Measurements from ENCODE around the gene IFNLR1.

IFNLR1 gene

DNA sequence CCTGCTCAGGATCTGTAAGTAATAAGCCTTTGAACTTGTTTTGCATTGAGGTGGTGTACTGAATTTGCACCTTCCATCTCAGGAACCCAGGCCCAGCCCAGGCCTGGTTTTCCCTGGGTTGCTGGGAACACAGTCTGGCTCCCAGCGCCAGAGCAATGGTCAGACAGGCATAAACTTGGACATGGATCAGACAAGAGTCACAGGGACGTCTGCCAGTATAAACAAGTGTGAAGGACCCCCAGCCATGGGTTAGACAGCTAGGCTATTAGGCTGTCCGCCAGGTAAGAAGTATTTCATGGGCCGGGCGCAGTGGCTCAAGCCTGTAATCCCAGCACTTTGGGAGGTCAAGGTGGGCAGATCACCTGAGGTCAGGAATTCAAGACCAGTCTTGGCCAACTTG, 5.5 kb downstream of the IFNLR1 start:
- no peak for DNase-seq (ENCODE audit: low read depth in 2 of 2)
- no peak overlapping the region for H3K4me3 ChIP-seq (replicated peaks in 1 of 2; ENCODE audit: low read depth in 2 of 2, low read length in 2 of 2)
- TF ChIP-seq, protein P1, sequence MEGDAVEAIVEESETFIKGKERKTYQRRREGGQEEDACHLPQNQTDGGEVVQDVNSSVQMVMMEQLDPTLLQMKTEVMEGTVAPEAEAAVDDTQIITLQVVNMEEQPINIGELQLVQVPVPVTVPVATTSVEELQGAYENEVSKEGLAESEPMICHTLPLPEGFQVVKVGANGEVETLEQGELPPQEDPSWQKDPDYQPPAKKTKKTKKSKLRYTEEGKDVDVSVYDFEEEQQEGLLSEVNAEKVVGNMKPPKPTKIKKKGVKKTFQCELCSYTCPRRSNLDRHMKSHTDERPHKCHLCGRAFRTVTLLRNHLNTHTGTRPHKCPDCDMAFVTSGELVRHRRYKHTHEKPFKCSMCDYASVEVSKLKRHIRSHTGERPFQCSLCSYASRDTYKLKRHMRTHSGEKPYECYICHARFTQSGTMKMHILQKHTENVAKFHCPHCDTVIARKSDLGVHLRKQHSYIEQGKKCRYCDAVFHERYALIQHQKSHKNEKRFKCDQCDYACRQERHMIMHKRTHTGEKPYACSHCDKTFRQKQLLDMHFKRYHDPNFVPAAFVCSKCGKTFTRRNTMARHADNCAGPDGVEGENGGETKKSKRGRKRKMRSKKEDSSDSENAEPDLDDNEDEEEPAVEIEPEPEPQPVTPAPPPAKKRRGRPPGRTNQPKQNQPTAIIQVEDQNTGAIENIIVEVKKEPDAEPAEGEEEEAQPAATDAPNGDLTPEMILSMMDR (IDR thresholded peaks at IDR 0.05; ENCODE audit: low read depth, low read length): no peak

DNA sequence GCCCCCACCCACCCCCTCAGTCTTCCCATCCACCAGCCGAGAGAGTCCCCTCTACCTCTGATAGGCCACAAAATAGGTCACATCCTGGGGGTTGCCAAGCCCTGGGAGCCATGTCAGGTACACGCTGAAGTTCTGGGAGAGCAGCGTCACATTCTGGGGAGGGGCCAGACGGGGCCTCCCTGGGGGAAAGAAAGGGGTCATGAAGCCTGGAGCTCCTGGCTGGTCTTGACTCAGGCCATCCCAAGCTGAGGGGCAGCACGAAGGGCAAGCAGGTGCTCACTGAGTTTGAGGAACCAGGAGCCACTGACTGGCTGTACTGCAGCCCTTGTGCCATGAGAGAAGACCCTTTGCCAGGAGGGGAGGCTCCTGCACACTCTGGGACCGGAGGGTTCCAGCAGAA, 6.4 kb downstream of the IFNLR1 start:
- no peak overlapping the region for H3K4me3 ChIP-seq (replicated peaks in 1 of 2; ENCODE audit: low read depth in 2 of 2, low read length in 2 of 2)
- TF ChIP-seq, protein P1 (IDR thresholded peaks at IDR 0.05; ENCODE audit: low read depth, low read length): no peak
- no peak for DNase-seq (ENCODE audit: low read depth in 2 of 2)

DNA sequence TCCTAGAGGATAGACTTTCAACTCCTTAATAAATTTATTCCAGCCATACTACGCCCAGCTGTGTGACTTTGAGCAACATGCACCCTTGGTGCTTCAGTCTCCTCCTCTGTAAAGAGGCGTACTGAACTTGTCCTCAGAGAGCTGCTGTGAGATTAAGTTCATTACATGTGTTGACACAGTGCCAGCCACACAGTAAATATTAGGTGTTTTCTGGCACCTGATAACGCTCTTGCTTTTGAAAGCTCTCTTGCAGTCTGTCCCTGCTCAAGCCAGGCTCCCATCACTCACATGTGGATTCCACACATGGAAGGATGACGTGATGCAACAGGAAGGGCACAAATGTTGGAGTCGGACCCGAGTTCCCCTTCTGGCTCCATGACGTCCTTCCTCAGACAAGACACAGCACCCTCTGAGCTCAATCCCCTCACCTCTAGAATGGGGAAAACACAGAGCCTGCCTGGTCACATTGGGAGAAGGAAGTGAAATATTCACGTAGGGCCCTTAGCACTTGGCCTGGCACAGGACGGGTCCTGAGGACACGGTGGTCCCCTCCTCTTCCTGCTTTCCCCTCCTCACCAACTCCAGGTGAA, 7.7 kb downstream of the IFNLR1 start:
- TF ChIP-seq, protein P1 (IDR thresholded peaks at IDR 0.05; ENCODE audit: low read depth, low read length): no peak
- no peak overlapping the region for H3K4me3 ChIP-seq (replicated peaks in 1 of 2; ENCODE audit: low read depth in 2 of 2, low read length in 2 of 2)
- DNase-seq (ENCODE audit: low read depth in 2 of 2): no peak

DNA sequence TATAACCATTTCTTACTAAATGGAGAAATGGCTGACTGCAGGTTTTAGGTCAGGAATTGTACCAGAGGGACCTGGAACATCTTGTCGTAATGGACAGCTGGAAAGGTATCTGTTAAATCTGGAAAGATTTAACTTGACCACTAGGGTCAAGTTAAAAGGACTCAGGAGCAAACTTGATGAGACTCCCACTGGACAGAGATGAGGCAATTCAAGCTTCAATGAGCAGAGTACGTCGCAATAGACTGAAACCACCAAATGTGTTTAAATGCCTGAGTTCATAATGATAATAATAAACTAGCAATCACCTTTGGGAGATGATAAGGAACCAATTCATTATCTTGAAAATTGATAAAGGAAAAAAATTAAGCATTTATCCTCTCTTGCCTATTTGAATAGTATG, 8.7 kb downstream of the IFNLR1 start:
- TF ChIP-seq, protein P1 (IDR thresholded peaks at IDR 0.05; ENCODE audit: low read depth, low read length): no peak
- DNase-seq (ENCODE audit: low read depth in 2 of 2): no peak
- H3K4me3 ChIP-seq (replicated peaks in 1 of 2; ENCODE audit: low read depth in 2 of 2, low read length in 2 of 2): no peak overlapping the region

DNA sequence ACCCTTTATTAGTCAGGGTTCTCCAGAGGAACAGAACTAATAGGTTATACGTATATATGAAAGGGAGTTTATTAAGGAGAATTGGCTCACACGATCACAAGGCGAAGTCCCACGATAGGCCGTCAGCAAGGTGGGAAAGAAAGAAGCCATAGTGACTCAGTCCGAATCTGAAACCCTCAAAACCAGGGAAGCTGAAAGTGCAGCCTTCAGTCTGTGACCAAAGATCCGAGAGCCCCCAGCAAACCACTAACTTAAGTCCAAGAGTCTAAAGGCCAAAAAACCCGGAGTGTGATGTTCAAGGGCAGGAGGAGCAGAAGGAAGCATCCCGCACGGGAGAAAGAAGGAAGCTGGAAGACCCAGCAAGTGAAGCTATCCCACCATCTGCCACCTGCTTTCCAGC, 9.9 kb downstream of the IFNLR1 start:
- TF ChIP-seq, protein P1 (IDR thresholded peaks at IDR 0.05; ENCODE audit: low read depth, low read length): no peak
- no peak overlapping the region for H3K4me3 ChIP-seq (replicated peaks in 1 of 2; ENCODE audit: low read depth in 2 of 2, low read length in 2 of 2)
- DNase-seq (ENCODE audit: low read depth in 2 of 2): no peak

DNA sequence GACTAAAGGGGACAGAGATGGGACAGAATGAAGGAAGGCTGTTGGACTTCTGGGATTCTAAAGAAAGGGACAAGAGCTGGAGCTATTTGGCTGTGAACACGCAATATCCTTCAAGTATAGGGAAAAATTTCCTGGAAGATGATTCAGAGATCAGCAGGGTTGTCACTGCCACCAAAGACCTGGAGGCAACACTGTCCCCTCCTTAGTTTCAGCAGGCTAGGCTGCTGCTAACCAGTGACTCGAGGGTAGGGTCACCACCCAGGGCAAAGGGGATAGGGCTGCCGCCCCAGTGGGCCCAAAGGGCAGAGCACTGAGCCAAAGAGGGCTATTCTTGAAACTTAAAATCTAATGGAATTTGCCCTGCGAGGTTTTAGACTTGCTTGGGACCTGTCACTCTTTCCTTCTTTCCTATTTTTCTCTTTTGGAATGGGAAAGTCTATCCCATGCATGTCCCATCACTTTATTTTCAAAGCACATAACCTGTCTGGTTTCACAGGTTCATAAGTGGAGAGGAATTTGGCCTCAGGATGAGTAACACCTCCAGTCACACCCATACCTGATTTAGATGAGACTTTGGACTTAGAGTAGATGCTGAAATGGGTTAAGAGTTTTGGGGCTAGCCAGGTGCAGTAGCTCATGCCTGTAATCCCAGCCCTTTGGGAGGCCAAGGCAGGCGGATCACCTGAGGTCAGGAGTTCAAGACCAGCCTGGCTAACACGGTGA, 11.9 kb downstream of the IFNLR1 start:
- no peak overlapping the region for H3K4me3 ChIP-seq (replicated peaks in 1 of 2; ENCODE audit: low read depth in 2 of 2, low read length in 2 of 2)
- TF ChIP-seq, protein P1 (IDR thresholded peaks at IDR 0.05; ENCODE audit: low read depth, low read length): no peak
- DNase-seq (ENCODE audit: low read depth in 2 of 2): no peak

All from cardiac fibroblast (primary cell).